Tibial nerve (tissue), 4 donors: ENCODE results near the gene CFAP92. TPM values are rescaled to one million over a fixed set of nuclear protein-coding genes. Genes with fewer than 3 reads are reported as not detected.
A peak's percentile ranks its signal among the peaks of the same experiment; 100 is the strongest.

Source experiments
- DNase-seq, 2 donors: peaks; one replicate each; pipeline ENCODE4 v3.0.0-alpha.2; 2019; ENCODE audit warnings: low spot score in 2 of 2
- H3K27ac ChIP-seq, 4 donors: fragments of 200-600 bp; sonication (generic) in 3 of 4; one replicate each; pipeline ENCODE4 v1.5.1; 2017 to 2019; ENCODE audit warnings: mild to moderate bottlenecking in 1 of 4
- H3K27me3 ChIP-seq, 2 donors: fragments of 200-600 bp; sonication (generic) in 1 of 2; one replicate each; pipeline versions ENCODE4 v1.5.1 to v1.6.0; 2017 to 2019
- H3K36me3 ChIP-seq, 3 donors: fragments of 200-600 bp; sonication (generic); one replicate each; pipeline ENCODE4 v1.5.1; 2018 to 2019
- H3K4me1 ChIP-seq, 4 donors: fragments of 200-600 bp; sonication (generic) in 3 of 4; one replicate each; pipeline ENCODE4 v1.5.1; 2017 to 2019
- H3K4me3 ChIP-seq, 4 donors: fragments of 200-600 bp; sonication (generic) in 3 of 4; one replicate each; pipeline ENCODE4 v1.5.1; 2017 to 2019; ENCODE audit warnings: mild to moderate bottlenecking in 1 of 4, moderate library complexity in 1 of 4
- H3K9me3 ChIP-seq, 4 donors: fragments of 200-600 bp; sonication (generic) in 3 of 4; one replicate each; pipeline ENCODE4 v1.5.1; 2017 to 2019
- CTCF ChIP-seq, 5 experiments: fragments of 200-600 bp in 3 of 5; fragments of 450-650 bp in 2 of 5; sonication (generic) in 3 of 5; IDR thresholded peaks; one replicate each; pipeline ENCODE4 v1.5.1; 2016 to 2019; ENCODE audit warnings: antibody characterized with exemption in 5 of 5, mild to moderate bottlenecking in 3 of 5, moderate library complexity in 2 of 5
- EP300 ChIP-seq, 2 donors: sonication (generic); formaldehyde crosslinking; IDR thresholded peaks; one replicate each; pipeline ENCODE4 v1.6.1; 2017; ENCODE audit warnings: antibody characterized with exemption in 2 of 2, mild to moderate bottlenecking in 1 of 2
- POLR2A ChIP-seq, 2 donors: fragments of 450-650 bp; IDR thresholded peaks; one replicate each; pipeline ENCODE4 v1.6.1; 2017; ENCODE audit warnings: antibody characterized with exemption in 2 of 2, mild to moderate bottlenecking in 2 of 2, moderate library complexity in 2 of 2
- WGBS, 2 donors: methylation state at CpG; one replicate each; pipeline ENCODE4 v1.1.5; 2018; 5-methylcytosine and 5-hydroxymethylcytosine counted together
- total RNA-seq, 4 donors: library from RNA; depleted of rRNA; stranded (reverse); fragments of >200 nt; gene quantifications; one replicate each; pipeline ENCODE4 v1.1.0, GENCODE V29; 2016

CFAP92 gene
- total RNA-seq, 4 donors from 2014 or later = 0.22 to 0.78 (median 0.63) TPM; not detected in 1

- Histone ChIP-seq H3K4me1 (peaks cover 0 to 9% (median 0%) of the 10 kb centered on the region in 4 donors), H3K9me3 (no peaks in the 10 kb centered on the region), H3K36me3 (no peaks in the 10 kb centered on the region), H3K27me3 (no peaks in the 10 kb centered on the region), H3K27ac (no peak overlapping the region), H3K4me3 (no peak overlapping the region)
- TF ChIP-seq EP300 (IDR thresholded peaks at IDR 0.05) = no peak
- WGBS, 2 donors = 59 to 60% methylated on average over 5 of the region's 5 CpGs
- DNase-seq = no peak
Observed at GRCh38 chr3:128973988-128974564, 19.8 kb downstream of the CFAP92 start.

- TF ChIP-seq CTCF (IDR thresholded peaks at IDR 0.05) = no peak
- no peak for TF ChIP-seq EP300 (IDR thresholded peaks at IDR 0.05)
- no peak for TF ChIP-seq POLR2A (IDR thresholded peaks at IDR 0.05)
- DNase-seq = no peak
- Histone ChIP-seq H3K27ac (no peak overlapping the region), H3K4me1 (peaks cover 0 to 9% (median 0%) of the 10 kb centered on the region in 4 donors), H3K27me3 (no peaks in the 10 kb centered on the region), H3K36me3 (no peaks in the 10 kb centered on the region), H3K9me3 (no peaks in the 10 kb centered on the region), H3K4me3 (no peak overlapping the region)
- 57 to 69% methylated on average over 6 of the region's 6 CpGs for WGBS, 2 donors
Observed at GRCh38 chr3:128971421-128972100, 22.3 kb downstream of the CFAP92 start.

GRCh38 chr3:128970740-128971047, 23.2 kb downstream of the CFAP92 start:
- no peak overlapping the region for H3K4me3 ChIP-seq
- no peak overlapping the region for H3K27ac ChIP-seq
- no peaks in the 10 kb centered on the region for H3K36me3 ChIP-seq
- no peak for DNase-seq
- no peaks in the 10 kb centered on the region for H3K9me3 ChIP-seq
- 48 to 79% methylated on average over 1 of the region's 1 CpG for WGBS, 2 donors
- H3K27me3 ChIP-seq = no peaks in the 10 kb centered on the region
- H3K4me1 ChIP-seq = peaks cover 0 to 9% (median 0%) of the 10 kb centered on the region in 4 donors
- TF ChIP-seq POLR2A (IDR thresholded peaks at IDR 0.05) (no peak), CTCF (IDR thresholded peaks at IDR 0.05) (no peak), EP300 (IDR thresholded peaks at IDR 0.05) (no peak)

GRCh38 chr3:128969993-128970739, 23.7 kb downstream of the CFAP92 start:
- no peaks in the 10 kb centered on the region for H3K36me3 ChIP-seq
- no peaks in the 10 kb centered on the region for H3K27me3 ChIP-seq
- no peaks in the 10 kb centered on the region for H3K9me3 ChIP-seq
- H3K4me1 ChIP-seq = peaks cover 0 to 9% (median 0%) of the 10 kb centered on the region in 4 donors
- no peak overlapping the region for H3K27ac ChIP-seq
- no peak overlapping the region for H3K4me3 ChIP-seq
- TF ChIP-seq POLR2A (IDR thresholded peaks at IDR 0.05) (no peak), CTCF (IDR thresholded peaks at IDR 0.05) (peak; percentile 75 to 92 (median 83))
- peak in 1 of 2 donors; percentile 50 for DNase-seq
- 10 to 15% methylated on average over 12 of the region's 12 CpGs for WGBS, 2 donors

GRCh38 chr3:128967748-128968355, 26.0 kb downstream of the CFAP92 start:
- TF ChIP-seq EP300 (IDR thresholded peaks at IDR 0.05) (no peak), POLR2A (IDR thresholded peaks at IDR 0.05) (no peak), CTCF (IDR thresholded peaks at IDR 0.05) (no peak)
- no peak for DNase-seq
- Histone ChIP-seq H3K4me1 (peaks cover 0 to 9% (median 0%) of the 10 kb centered on the region in 4 donors), H3K27ac (no peak overlapping the region), H3K9me3 (no peaks in the 10 kb centered on the region), H3K27me3 (no peaks in the 10 kb centered on the region), H3K36me3 (no peaks in the 10 kb centered on the region), H3K4me3 (no peak overlapping the region)
- 77 to 81% methylated on average over 6 of the region's 6 CpGs for WGBS, 2 donors
